PC-9 (cell line): Measurements from ENCODE around the gene SLC6A4. TPM values are rescaled to one million over a fixed set of nuclear protein-coding genes. Genes with fewer than 3 reads are reported as not detected.

Source experiments
- BruUV-seq: library from RNA; stranded (reverse); fragments of 400-500 nt; replicated peaks from 2 replicates; lab custom pipeline; 2021; lab: Mats Ljungman, UMichigan
- CTCF ChIA-PET: fragments of 300-600 bp; sonication (Branson Sonifier 250); formaldehyde crosslinking; loops from one replicate; lab custom pipeline; 2022; ENCODE audit warnings: antibody characterized with exemption; lab: Charles Lee
- POLR2A ChIA-PET: fragments of 300-600 bp; sonication (Branson Sonifier 250); formaldehyde crosslinking; loops from one replicate; lab custom pipeline; 2022; ENCODE audit warnings: antibody characterized with exemption; ENCODE audit not compliant: unreplicated experiment; lab: Charles Lee
- DNase-seq, 2 experiments: peaks; one replicate each; pipeline versions ENCODE4 v3.0.0 to v3.0.0-alpha.2; 2015 to 2022; ENCODE audit warnings: mixed read lengths in 1 of 2
- H2AFZ ChIP-seq: fragments of 200-600 bp; sonication (generic); 2 replicates; pipeline ENCODE4 v1.8.1; 2017; ENCODE audit warnings: antibody characterized with exemption
- H3F3A ChIP-seq: fragments of 200-600 bp; sonication (generic); 2 replicates; pipeline ENCODE4 v1.8.1; 2017; ENCODE audit warnings: antibody characterized with exemption, mild to moderate bottlenecking, low read depth; ENCODE audit not compliant: insufficient read depth
- H3K27ac ChIP-seq: fragments of 200-600 bp; sonication (generic); 2 replicates; pipeline ENCODE4 v1.6.1; 2016; ENCODE audit warnings: mixed run types
- H3K27me3 ChIP-seq: fragments of 200-600 bp; sonication (generic); 2 replicates; pipeline ENCODE4 v1.6.1; 2016; ENCODE audit warnings: low read depth, mixed run types; ENCODE audit not compliant: insufficient read depth
- H3K36me3 ChIP-seq: fragments of 200-600 bp; sonication (generic); 2 replicates; pipeline ENCODE4 v1.6.1; 2016; ENCODE audit warnings: low read depth, mixed run types
- H3K4me1 ChIP-seq: fragments of 200-600 bp; sonication (generic); replicated peaks from 2 replicates; pipeline ENCODE4 v1.6.1; 2016; ENCODE audit warnings: mixed run types; ENCODE audit not compliant: insufficient read depth
- H3K4me2 ChIP-seq: fragments of 200-600 bp; sonication (generic); 2 replicates; pipeline ENCODE4 v1.6.1; 2017; ENCODE audit warnings: mixed run types
- H3K4me3 ChIP-seq: fragments of 200-600 bp; sonication (generic); 2 replicates; pipeline ENCODE4 v1.6.1; 2016; ENCODE audit warnings: mixed run types
- H3K79me2 ChIP-seq: fragments of 200-600 bp; sonication (generic); 2 replicates; pipeline ENCODE4 v1.6.1; 2017; ENCODE audit warnings: low read depth, mixed run types
- H3K9me2 ChIP-seq: fragments of 200-600 bp; sonication (generic); 2 replicates; pipeline ENCODE4 v1.8.1; 2017; ENCODE audit warnings: mild to moderate bottlenecking; ENCODE audit not compliant: insufficient read depth
- H3K9me3 ChIP-seq: fragments of 200-600 bp; sonication (generic); 2 replicates; pipeline ENCODE4 v1.8.1; 2016; ENCODE audit warnings: low read depth; ENCODE audit not compliant: insufficient read depth
- H4K20me1 ChIP-seq: fragments of 200-600 bp; sonication (generic); 2 replicates; pipeline ENCODE4 v1.8.1; 2017; ENCODE audit not compliant: insufficient read depth
- EZH2 ChIP-seq: fragments of 200-600 bp; sonication (generic); IDR thresholded peaks from 2 replicates; pipeline ENCODE4 v1.8.0; 2017; ENCODE audit warnings: antibody characterized with exemption, low read depth
- intact Hi-C: fragments of 100-400 bp; cut with micrococcal nuclease; formaldehyde crosslinking; loops from one replicate; pipeline ENCODE4 v1.10.0; 2022; ENCODE audit not compliant: unreplicated experiment
- total RNA-seq: library from RNA; stranded (reverse); gene quantifications from 2 replicates; pipeline ENCODE4 v1.2.3, GENCODE V29; 2021
- TF ChIP-seq, protein P1 (sequence below): fragments of 200-600 bp; sonication (generic); conservative IDR thresholded peaks from 2 replicates; pipeline ENCODE4 v1.6.1; 2017; ENCODE audit warnings: mixed run types, antibody characterized with exemption, mild to moderate bottlenecking, moderate library complexity

Gene SLC6A4
- total RNA-seq, 1 experiment from 2014 or later: not detected

DNA sequence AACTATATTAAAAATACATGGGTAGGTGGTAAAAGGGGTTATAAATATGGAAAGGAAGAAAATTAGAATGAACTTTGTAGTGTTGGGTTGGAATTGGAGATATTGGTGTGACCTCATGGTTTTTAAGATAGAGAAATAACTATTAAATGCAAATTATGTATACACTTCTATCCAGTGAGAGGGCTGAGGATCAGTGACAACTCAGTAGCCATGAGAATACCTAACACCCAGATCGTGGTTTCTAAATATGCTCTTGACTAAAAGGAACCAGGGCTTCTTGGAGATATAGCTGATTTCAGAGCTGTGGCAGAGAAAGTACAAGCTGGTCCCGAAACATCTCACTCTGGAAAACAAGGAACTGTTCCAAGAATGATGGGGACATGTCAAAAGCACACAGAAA, 44.4 kb downstream of the SLC6A4 start:
- Histone ChIP-seq H3K4me3 (no peak overlapping the region), H3F3A (no peaks in the 10 kb centered on the region; the same call in 1 of the 2 replicates), H4K20me1 (no peaks in the 10 kb centered on the region), H3K4me1 (no peaks in the 10 kb centered on the region), H3K9me2 (no peaks in the 10 kb centered on the region; the same call in none of the 2 replicates), H3K27me3 (no peaks in the 10 kb centered on the region), H3K36me3 (0 out of 2 replicates have a peak, but pooled peaks cover 4% of the 10 kb centered on the region), H3K79me2 (no peaks in the 10 kb centered on the region), H3K9me3 (no peaks in the 10 kb centered on the region), H2AFZ (no peak overlapping the region), H3K27ac (no peak overlapping the region), H3K4me2 (no peak overlapping the region)
- ChIA-PET POLR2A (interaction anchor here (0.6 kb wide), 1 partner anchor 155 kb away, joined by 3 read pairs; no protein-coding TSS in a partner anchor), CTCF (no interaction called here)
- DNase-seq: no peak
- intact Hi-C loops: no loop called here
- no TSS peak for BruUV-seq
- TF ChIP-seq, protein P1, sequence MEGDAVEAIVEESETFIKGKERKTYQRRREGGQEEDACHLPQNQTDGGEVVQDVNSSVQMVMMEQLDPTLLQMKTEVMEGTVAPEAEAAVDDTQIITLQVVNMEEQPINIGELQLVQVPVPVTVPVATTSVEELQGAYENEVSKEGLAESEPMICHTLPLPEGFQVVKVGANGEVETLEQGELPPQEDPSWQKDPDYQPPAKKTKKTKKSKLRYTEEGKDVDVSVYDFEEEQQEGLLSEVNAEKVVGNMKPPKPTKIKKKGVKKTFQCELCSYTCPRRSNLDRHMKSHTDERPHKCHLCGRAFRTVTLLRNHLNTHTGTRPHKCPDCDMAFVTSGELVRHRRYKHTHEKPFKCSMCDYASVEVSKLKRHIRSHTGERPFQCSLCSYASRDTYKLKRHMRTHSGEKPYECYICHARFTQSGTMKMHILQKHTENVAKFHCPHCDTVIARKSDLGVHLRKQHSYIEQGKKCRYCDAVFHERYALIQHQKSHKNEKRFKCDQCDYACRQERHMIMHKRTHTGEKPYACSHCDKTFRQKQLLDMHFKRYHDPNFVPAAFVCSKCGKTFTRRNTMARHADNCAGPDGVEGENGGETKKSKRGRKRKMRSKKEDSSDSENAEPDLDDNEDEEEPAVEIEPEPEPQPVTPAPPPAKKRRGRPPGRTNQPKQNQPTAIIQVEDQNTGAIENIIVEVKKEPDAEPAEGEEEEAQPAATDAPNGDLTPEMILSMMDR: no peak
- no peak for TF ChIP-seq EZH2

- ChIA-PET CTCF (interaction anchor here (0.6 kb wide), 3 partner anchors 11 to 51 kb away, joined by 3 to 16 read pairs (median 3); no protein-coding TSS in a partner anchor), POLR2A (no interaction called here)
- no peak overlapping the region for H3K4me2 ChIP-seq
- no peak for TF ChIP-seq EZH2
- TF ChIP-seq, protein P1: no peak
- peaks cover 20% of the 10 kb centered on the region for H3K36me3 ChIP-seq
- H3K9me3 ChIP-seq: no peaks in the 10 kb centered on the region
- H3K4me3 ChIP-seq: no peak overlapping the region
- BruUV-seq: no TSS peak
- H3K27me3 ChIP-seq: no peaks in the 10 kb centered on the region
- intact Hi-C loops: no loop called here
- H3K27ac ChIP-seq: no peak overlapping the region
- H2AFZ ChIP-seq: no peak overlapping the region
- H3K4me1 ChIP-seq: no peaks in the 10 kb centered on the region
- no peak for DNase-seq
- no peaks in the 10 kb centered on the region; the same call in 1 of the 2 replicates for H3F3A ChIP-seq
- H3K9me2 ChIP-seq: no peaks in the 10 kb centered on the region; the same call in 1 of the 2 replicates
- H4K20me1 ChIP-seq: no peaks in the 10 kb centered on the region
- no peaks in the 10 kb centered on the region for H3K79me2 ChIP-seq
Measured at GRCh38 chr17:30188211-30188939, 47.1 kb downstream of the SLC6A4 start.

GRCh38 chr17:30187573-30187972, 47.9 kb downstream of the SLC6A4 start:
- no peak overlapping the region for H3K4me2 ChIP-seq
- peaks cover 20% of the 10 kb centered on the region for H3K36me3 ChIP-seq
- H2AFZ ChIP-seq: no peak overlapping the region
- no TSS peak for BruUV-seq
- no peaks in the 10 kb centered on the region for H3K79me2 ChIP-seq
- intact Hi-C loops: no loop called here
- no peaks in the 10 kb centered on the region; the same call in 1 of the 2 replicates for H3K9me2 ChIP-seq
- no peaks in the 10 kb centered on the region for H3K4me1 ChIP-seq
- TF ChIP-seq, protein P1: no peak
- TF ChIP-seq EZH2: no peak
- no peaks in the 10 kb centered on the region for H3K9me3 ChIP-seq
- no peak overlapping the region for H3K27ac ChIP-seq
- no peaks in the 10 kb centered on the region for H4K20me1 ChIP-seq
- no peak overlapping the region for H3K4me3 ChIP-seq
- ChIA-PET POLR2A (no interaction called here), CTCF (no interaction called here)
- DNase-seq: no peak
- no peaks in the 10 kb centered on the region; the same call in 1 of the 2 replicates for H3F3A ChIP-seq
- no peaks in the 10 kb centered on the region for H3K27me3 ChIP-seq
